HK-2 (cell line): Measurements from ENCODE around the gene TRIM5.

Experiments used
- DNase-seq: peaks from one replicate; pipeline ENCODE4 v3.0.0-alpha.2; 2018; ENCODE audit not compliant: unreplicated experiment

TRIM5 gene

DNA sequence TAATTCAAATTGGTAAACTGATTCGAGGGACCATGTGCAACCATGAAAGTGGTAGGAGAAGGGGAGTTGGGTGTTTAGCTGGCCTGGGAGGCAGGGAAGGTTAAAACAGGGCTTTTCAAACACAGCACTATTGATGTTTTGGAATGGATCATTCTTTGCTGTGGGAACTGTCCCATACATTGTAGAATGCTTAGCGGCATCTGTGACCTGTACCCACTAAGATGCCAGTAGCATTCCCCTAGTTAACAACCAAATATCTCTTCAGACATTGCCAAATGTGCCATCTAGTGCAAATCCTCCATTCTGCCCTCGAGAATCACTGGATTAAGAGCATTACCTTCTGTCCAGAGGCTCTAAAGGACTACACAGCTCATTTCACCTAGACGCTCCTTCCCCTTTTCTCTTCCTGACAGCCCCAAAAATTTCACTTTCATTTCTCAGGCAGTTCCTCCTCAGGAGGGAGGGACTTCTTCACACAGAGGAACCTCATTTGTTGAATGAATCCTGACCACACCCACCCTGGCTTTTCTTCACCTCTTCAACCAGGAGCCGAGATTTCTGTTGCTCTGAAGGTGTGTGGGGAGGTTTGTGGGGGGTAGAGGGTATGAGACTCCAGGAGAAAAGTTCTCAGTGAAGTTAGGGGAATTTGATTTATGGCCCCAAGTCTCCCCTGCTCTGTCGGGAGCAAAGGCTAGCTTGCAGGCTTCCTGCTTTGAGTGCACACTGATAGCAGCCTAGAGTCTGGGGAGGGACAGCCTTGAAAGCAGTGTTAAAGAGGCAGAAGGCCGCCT is 60.2 kb downstream of the TRIM5 start, which contains the start of gene TRIM34:
TRIM34 (plus strand) TSS at position 513 of the 791 bp plus-strand sequence. CDS start 7,331 bp downstream, outside the sequence.
- DNase-seq = peak; percentile 22

DNA sequence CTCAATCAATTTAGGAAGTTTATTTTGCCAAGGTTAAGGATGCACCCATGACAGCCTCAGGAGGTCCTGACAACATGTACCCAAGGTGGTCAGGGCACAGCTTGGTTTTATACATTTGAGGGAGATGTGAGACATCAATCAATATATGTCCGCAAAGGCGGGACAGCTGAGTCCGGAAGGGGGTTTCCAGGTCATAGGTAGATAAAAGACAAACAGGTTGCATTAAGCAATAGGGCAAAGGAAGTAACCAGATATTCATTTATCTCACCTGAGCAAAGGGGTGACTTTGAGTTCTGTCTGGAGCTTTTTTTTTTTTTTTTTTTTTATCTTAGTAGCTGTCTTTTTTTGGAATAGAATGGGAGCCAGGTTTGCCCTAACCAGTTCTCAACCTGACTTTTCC is 62.1 kb downstream of the TRIM5 start:
- DNase-seq = no peak

DNA sequence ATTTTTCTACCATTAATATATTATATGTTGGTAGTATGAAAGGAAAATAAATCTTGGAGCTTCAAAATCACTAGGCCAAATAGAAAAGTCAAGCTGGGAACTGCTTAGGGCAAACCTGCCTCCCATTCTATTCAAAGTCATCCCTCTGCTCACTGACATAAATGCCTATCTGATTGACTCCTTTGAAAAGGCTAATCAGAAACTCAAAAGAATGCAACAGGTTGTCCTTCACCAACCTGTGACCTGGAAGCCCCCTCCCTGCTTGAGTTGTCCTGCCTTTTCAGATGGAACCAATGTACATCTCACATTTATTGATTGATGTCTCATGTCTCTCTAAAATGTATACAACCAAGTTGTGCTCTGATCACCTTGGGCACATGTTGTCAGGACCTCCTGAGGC is 63.3 kb downstream of the TRIM5 start:
- DNase-seq = no peak

DNA sequence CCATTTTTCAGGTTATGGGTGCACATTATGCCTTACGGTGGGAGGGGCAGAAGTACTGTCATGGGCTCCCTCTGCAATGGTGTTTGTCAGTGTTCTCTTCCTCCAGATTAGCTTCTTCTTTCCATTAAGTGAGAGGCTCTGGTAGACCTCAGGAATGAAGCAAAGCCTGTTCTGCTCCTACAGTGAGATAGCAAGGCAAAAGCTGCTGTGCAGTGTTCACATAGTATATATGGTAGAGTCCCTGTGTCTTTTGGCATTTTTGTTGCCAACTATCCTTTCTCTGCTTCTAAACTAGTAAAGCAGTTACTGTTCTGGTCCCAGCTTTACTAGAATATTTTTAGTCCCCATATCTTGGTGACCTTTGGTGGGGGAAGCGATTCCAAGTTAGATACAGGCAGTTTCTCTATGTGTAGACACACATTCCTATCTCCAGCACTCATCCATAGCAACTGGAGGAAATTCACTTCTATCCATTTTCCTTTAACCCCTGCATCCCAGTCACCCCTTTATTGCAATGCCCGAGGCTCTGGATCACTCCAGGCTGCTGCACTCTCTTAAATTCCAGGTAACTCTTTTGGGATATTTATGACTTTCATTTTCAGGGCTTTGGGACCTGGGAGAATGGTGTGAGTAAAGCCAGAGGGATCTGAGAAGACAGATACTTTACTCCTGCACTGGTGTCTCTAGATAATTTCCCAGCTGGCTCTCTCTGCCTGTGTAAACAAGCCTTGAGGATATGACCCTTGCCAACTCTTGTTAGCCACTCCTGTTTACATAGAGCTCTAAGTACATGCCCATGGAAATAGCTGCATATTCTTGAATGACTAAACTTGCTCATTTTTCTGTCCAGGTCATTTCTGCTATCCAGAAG is 64.0 kb downstream of the TRIM5 start:
- no peak for DNase-seq

DNA sequence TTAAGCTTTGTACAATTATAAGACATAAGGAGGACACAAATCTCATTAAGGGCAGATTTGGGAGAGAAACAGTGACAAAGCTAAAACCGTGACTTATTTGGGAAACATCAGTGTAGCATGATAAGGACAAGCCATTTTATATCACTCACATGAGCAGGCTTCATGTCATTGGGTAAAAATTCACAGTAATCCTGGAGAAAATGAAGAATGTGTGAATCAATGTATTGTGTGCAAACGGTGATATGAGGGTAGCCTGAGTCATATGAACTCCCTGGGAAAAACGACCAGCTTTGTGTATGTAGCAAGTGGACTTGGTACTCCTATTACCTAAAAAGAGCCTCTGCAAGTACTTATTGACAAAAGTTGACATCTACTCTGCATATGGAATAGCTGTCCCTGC is 66.1 kb downstream of the TRIM5 start:
- DNase-seq = no peak
